Naive thymus-derived CD8-positive, alpha-beta T cell (primary cell): ENCODE measurements around the gene TBC1D8. TPM values are rescaled to one million over a fixed set of nuclear protein-coding genes. Genes with fewer than 3 reads are reported as not detected.
A peak's percentile ranks its signal among the peaks of the same experiment; 100 is the strongest.

Experiments
- ATAC-seq, 2 donors: fragments of 150-1000 bp; cut with Tn5 transposase in 1 of 2; sonication (Bioruptor Pico), chemical (Tn5 transposase) in 1 of 2; 1 replicate in 1 of 2; 2 replicates in 1 of 2; pipeline ENCODE4 v1.10.0; 2021; ENCODE audit warnings: mild to moderate bottlenecking in 2 of 2, moderate library complexity in 2 of 2
- POLR2A ChIA-PET: fragments of 350-600 bp; sonication (Branson Sonifier 250); formaldehyde crosslinking; loops from one replicate; lab custom pipeline; 2021; ENCODE audit warnings: antibody characterized with exemption; lab: Charles Lee
- DNase-seq, 10 donors: peaks; one replicate each; pipeline versions ENCODE4 v3.0.0 to v3.0.0-alpha.2; 2020 to 2022
- H3K27ac Mint-ChIP-seq, 10 donors: one replicate each; pipeline ENCODE4 v1.8.0; 2020 to 2022; ENCODE audit warnings: mild to moderate bottlenecking in 10 of 10, mixed read lengths in 10 of 10, moderate library complexity in 4 of 10, inconsistent platforms in 1 of 10
- H3K27me3 Mint-ChIP-seq, 5 donors: one replicate each; pipeline ENCODE4 v1.8.0; 2021 to 2022; ENCODE audit warnings: mixed read lengths in 5 of 5
- H3K36me3 Mint-ChIP-seq, 3 donors: one replicate each; pipeline ENCODE4 v1.8.0; 2020 to 2022; ENCODE audit warnings: mixed read lengths in 3 of 3, mild to moderate bottlenecking in 2 of 3, inconsistent platforms in 1 of 3
- H3K4me1 Mint-ChIP-seq, 4 donors: one replicate each; pipeline ENCODE4 v1.8.0; 2021 to 2022; ENCODE audit warnings: mixed read lengths in 4 of 4
- H3K4me3 Mint-ChIP-seq, 10 donors: one replicate each; pipeline ENCODE4 v1.8.0; 2020 to 2022; ENCODE audit warnings: mild to moderate bottlenecking in 10 of 10, mixed read lengths in 10 of 10, moderate library complexity in 6 of 10, inconsistent platforms in 1 of 10
- H3K9me3 Mint-ChIP-seq, 9 donors: one replicate each; pipeline ENCODE4 v1.8.0; 2020 to 2022; ENCODE audit warnings: mixed read lengths in 9 of 9, mild to moderate bottlenecking in 3 of 9, inconsistent platforms in 1 of 9, moderate library complexity in 1 of 9
- polyA plus RNA-seq, 3 donors: library from polyadenylated mRNA; unstranded; fragments of 300-500 nt; fragmentation: Illumina TruSeq; gene quantifications; one replicate each; pipeline ENCODE4 v1.2.3, GENCODE V29; 2021
- total RNA-seq, 8 experiments: library from RNA in 2 of 8; stranded (reverse) in 2 of 8; gene quantifications; one replicate each; pipeline ENCODE4 v1.2.3 and lab custom pipeline; 2021 to 2026

TBC1D8 gene
- total and polyA plus RNA-seq, 5 experiments from 2014 or later: 0.20 to 2.6 (median 0.66) TPM

GRCh38 chr2:101124643-101125366, 26.4 kb downstream of the TBC1D8 start:
- ATAC-seq: no peak
- no peak overlapping the region for H3K27ac Mint-ChIP-seq
- peaks cover 0 to 6% (median 2%) of the 10 kb centered on the region in 5 donors for H3K27me3 Mint-ChIP-seq
- H3K4me1 Mint-ChIP-seq: peaks cover 11 to 30% (median 16%) of the 10 kb centered on the region in 4 donors
- no peaks in the 10 kb centered on the region for H3K36me3 Mint-ChIP-seq
- DNase-seq: no peak
- no peaks in the 10 kb centered on the region for H3K9me3 Mint-ChIP-seq
- no peak overlapping the region for H3K4me3 Mint-ChIP-seq
- POLR2A ChIA-PET: no interaction called here

GRCh38 chr2:101123795-101124471, 27.2 kb downstream of the TBC1D8 start:
- no peaks in the 10 kb centered on the region for H3K36me3 Mint-ChIP-seq
- ATAC-seq (no peak), DNase-seq (no peak)
- no peak overlapping the region for H3K4me3 Mint-ChIP-seq
- peaks cover 0 to 6% (median 2%) of the 10 kb centered on the region in 5 donors for H3K27me3 Mint-ChIP-seq
- POLR2A ChIA-PET: no interaction called here
- no peak overlapping the region for H3K27ac Mint-ChIP-seq
- peaks cover 11 to 30% (median 16%) of the 10 kb centered on the region in 4 donors for H3K4me1 Mint-ChIP-seq
- H3K9me3 Mint-ChIP-seq: no peaks in the 10 kb centered on the region

- H3K9me3 Mint-ChIP-seq: no peaks in the 10 kb centered on the region
- H3K36me3 Mint-ChIP-seq: no peaks in the 10 kb centered on the region
- H3K4me1 Mint-ChIP-seq: peaks cover 11 to 20% (median 14%) of the 10 kb centered on the region in 4 donors
- ATAC-seq: no peak
- no peak overlapping the region for H3K4me3 Mint-ChIP-seq
- POLR2A ChIA-PET: no interaction called here
- no peak for DNase-seq
- peaks cover 0 to 5% (median 2%) of the 10 kb centered on the region in 5 donors for H3K27me3 Mint-ChIP-seq
- H3K27ac Mint-ChIP-seq: no peak overlapping the region
Observed at GRCh38 chr2:101121174-101121573, 30.0 kb downstream of the TBC1D8 start.

GRCh38 chr2:101120124-101120996, 30.8 kb downstream of the TBC1D8 start:
- Mint-ChIP-seq H3K36me3 (no peaks in the 10 kb centered on the region), H3K4me1 (peaks cover 4 to 11% (median 7%) of the 10 kb centered on the region in 4 donors), H3K27me3 (peaks cover 0 to 5% (median 1%) of the 10 kb centered on the region in 5 donors), H3K4me3 (no peak overlapping the region), H3K27ac (no peak overlapping the region), H3K9me3 (no peaks in the 10 kb centered on the region)
- POLR2A ChIA-PET: interaction anchor here (0.6 kb wide), 1 partner anchor 16 kb away, joined by 4 read pairs; no protein-coding TSS in a partner anchor
- no peak for DNase-seq
- ATAC-seq: no peak

GRCh38 chr2:101119431-101119830, 31.8 kb downstream of the TBC1D8 start:
- Mint-ChIP-seq H3K4me1 (peaks cover 0 to 11% (median under 1%) of the 10 kb centered on the region in 4 donors), H3K9me3 (no peaks in the 10 kb centered on the region), H3K4me3 (no peak overlapping the region), H3K27ac (no peak overlapping the region), H3K27me3 (peaks cover 0 to 5% (median 3%) of the 10 kb centered on the region in 5 donors), H3K36me3 (no peaks in the 10 kb centered on the region)
- ATAC-seq (no peak), DNase-seq (no peak)
- POLR2A ChIA-PET: no interaction called here

GRCh38 chr2:101116841-101117552, 34.2 kb downstream of the TBC1D8 start:
- DNase-seq (no peak), ATAC-seq (no peak)
- peaks cover 0 to 6% (median 3%) of the 10 kb centered on the region in 5 donors for H3K27me3 Mint-ChIP-seq
- no peaks in the 10 kb centered on the region for H3K9me3 Mint-ChIP-seq
- no peak overlapping the region for H3K27ac Mint-ChIP-seq
- H3K36me3 Mint-ChIP-seq: no peaks in the 10 kb centered on the region
- peaks cover 0 to 17% (median 0%) of the 10 kb centered on the region in 4 donors for H3K4me1 Mint-ChIP-seq
- H3K4me3 Mint-ChIP-seq: no peak overlapping the region
- POLR2A ChIA-PET: no interaction called here

- Mint-ChIP-seq H3K4me3 (no peak overlapping the region), H3K27me3 (peaks cover 0 to 8% (median 3%) of the 10 kb centered on the region in 5 donors), H3K36me3 (no peaks in the 10 kb centered on the region), H3K4me1 (peaks cover 0 to 17% (median 0%) of the 10 kb centered on the region in 4 donors), H3K9me3 (no peaks in the 10 kb centered on the region), H3K27ac (no peak overlapping the region)
- POLR2A ChIA-PET: no interaction called here
- DNase-seq (no peak), ATAC-seq (no peak)
Observed at GRCh38 chr2:101116348-101116747, 34.8 kb downstream of the TBC1D8 start.

GRCh38 chr2:101115664-101116063, 35.5 kb downstream of the TBC1D8 start:
- Mint-ChIP-seq H3K4me3 (no peak overlapping the region), H3K4me1 (peaks cover 0 to 17% (median 0%) of the 10 kb centered on the region in 4 donors), H3K27ac (no peak overlapping the region), H3K36me3 (no peaks in the 10 kb centered on the region), H3K27me3 (peaks cover 0 to 8% (median 3%) of the 10 kb centered on the region in 5 donors), H3K9me3 (no peaks in the 10 kb centered on the region)
- ATAC-seq (no peak), DNase-seq (no peak)
- POLR2A ChIA-PET: no interaction called here

- DNase-seq (no peak), ATAC-seq (no peak)
- Mint-ChIP-seq H3K4me3 (peak overlapping the region in 1 of 10 donors; percentile 2), H3K27ac (no peak overlapping the region), H3K36me3 (no peaks in the 10 kb centered on the region), H3K27me3 (peaks cover 0 to 8% (median 0%) of the 10 kb centered on the region in 5 donors), H3K4me1 (peaks cover 0 to 20% (median 0%) of the 10 kb centered on the region in 4 donors), H3K9me3 (no peaks in the 10 kb centered on the region)
- POLR2A ChIA-PET: no interaction called here
Observed at GRCh38 chr2:101114815-101115214, 36.4 kb downstream of the TBC1D8 start.

- Mint-ChIP-seq H3K4me1 (peaks cover 0 to 20% (median 0%) of the 10 kb centered on the region in 4 donors), H3K4me3 (peak overlapping the region in 1 of 10 donors; percentile 2), H3K27ac (no peak overlapping the region), H3K27me3 (peaks cover 0 to 8% (median 0%) of the 10 kb centered on the region in 5 donors), H3K36me3 (no peaks in the 10 kb centered on the region), H3K9me3 (no peaks in the 10 kb centered on the region)
- POLR2A ChIA-PET: no interaction called here
- no peak for ATAC-seq
- DNase-seq: no peak
Observed at GRCh38 chr2:101114268-101114783, 36.9 kb downstream of the TBC1D8 start.

- H3K36me3 Mint-ChIP-seq: no peaks in the 10 kb centered on the region
- no peak overlapping the region for H3K4me3 Mint-ChIP-seq
- DNase-seq: no peak
- peaks cover 0 to 6% (median 0%) of the 10 kb centered on the region in 5 donors for H3K27me3 Mint-ChIP-seq
- H3K4me1 Mint-ChIP-seq: peaks cover 0 to 20% (median 0%) of the 10 kb centered on the region in 4 donors
- POLR2A ChIA-PET: no interaction called here
- H3K9me3 Mint-ChIP-seq: no peaks in the 10 kb centered on the region
- ATAC-seq: no peak
- no peak overlapping the region for H3K27ac Mint-ChIP-seq
Observed at GRCh38 chr2:101113441-101114267, 37.5 kb downstream of the TBC1D8 start.
